HepG2 (cell line): ENCODE results near the gene PARVB. TPM values are rescaled to one million over a fixed set of nuclear protein-coding genes. Genes with fewer than 3 reads are reported as not detected.

Experiments used
- ATAC-seq: fragments of 200-7000 bp; cut with Tn5 transposase; 3 replicates; pipeline ENCODE4 v1.9.1; 2020; ENCODE audit warnings: mild to moderate bottlenecking, moderate library complexity
- BruUV-seq: library from RNA; stranded (reverse); fragments of 400-500 nt; replicated peaks from 2 replicates; lab custom pipeline; 2021; lab: Mats Ljungman, UMichigan
- CTCF ChIA-PET: fragments of 300-600 bp; formaldehyde crosslinking; extraction: SDS; loops from one replicate; lab custom pipeline; 2021; ENCODE audit warnings: low total read pairs, inconsistent platforms, low intra/inter-chr PET ratio; lab: Yijun Ruan, JAX
- POLR2A ChIA-PET: fragments of 350-600 bp; sonication (Branson Sonifier 250); formaldehyde crosslinking; loops from one replicate; lab custom pipeline; 2020; ENCODE audit warnings: antibody characterized with exemption, inconsistent platforms; lab: Yijun Ruan, JAX
- DNase-seq: peaks from one replicate; pipeline ENCODE4 v3.0.0-alpha.2; 2015; ENCODE audit warnings: low spot score
- FAIRE-seq: peaks from 3 replicates; lab custom pipeline; 2011; peaks lifted over from hg19 to GRCh38; lab: Jason Lieb, UNC
- H2AFZ ChIP-seq: one replicate; pipeline ENCODE4 v1.6.1; 2011; ENCODE audit warnings: low read length, inconsistent platforms
- H3K27ac ChIP-seq: fragments of 300-600 bp; 3 replicates; pipeline ENCODE4 v1.8.0; 2011; ENCODE audit warnings: mixed run types, mild to moderate bottlenecking, mixed read lengths, low read length, inconsistent platforms; ENCODE audit not compliant: insufficient read depth; ENCODE audit errors: extremely low read length
- H3K27me3 ChIP-seq, 2 experiments: fragments of 200-600 bp in 1 of 2; 2 replicates in 1 of 2; 3 replicates in 1 of 2; pipeline versions ENCODE4 v1.6.0 to v1.8.0; 2011; ENCODE audit warnings: low read length in 2 of 2, mild to moderate bottlenecking in 2 of 2, moderate library complexity in 2 of 2, inconsistent platforms in 1 of 2; ENCODE audit not compliant: insufficient read depth in 2 of 2, control insufficient read depth in 1 of 2
- H3K36me3 ChIP-seq, 2 experiments: fragments of 200-600 bp in 1 of 2; replicated peaks in 1 of 2; 2 replicates in 1 of 2; 3 replicates in 1 of 2; pipeline versions ENCODE4 v1.5.1 to v1.8.0; 2011; ENCODE audit warnings: low read length in 2 of 2, inconsistent platforms in 1 of 2; ENCODE audit not compliant: insufficient read depth in 2 of 2, control insufficient read depth in 1 of 2
- H3K4me1 ChIP-seq: 2 replicates; pipeline ENCODE4 v1.5.1; 2012; ENCODE audit warnings: low read length, inconsistent platforms; ENCODE audit not compliant: insufficient read depth
- H3K4me2 ChIP-seq: 2 replicates; pipeline ENCODE4 v1.6.0; 2011; ENCODE audit warnings: low read depth, low read length, inconsistent platforms
- H3K4me3 ChIP-seq, 3 experiments: fragments of 200-600 bp in 1 of 3; sonication (generic), shearing (Covaris generic) in 1 of 3; replicated peaks in 1 of 3; 2 replicates each; pipeline ENCODE4 v1.5.1; 2011 to 2016; ENCODE audit warnings: low read length in 3 of 3, inconsistent platforms in 2 of 3, low read depth in 2 of 3, mild to moderate bottlenecking in 2 of 3, control low read depth in 1 of 3, mixed read lengths in 1 of 3; ENCODE audit not compliant: insufficient read depth in 1 of 3
- H3K79me2 ChIP-seq: one replicate; pipeline ENCODE4 v1.6.1; 2011; ENCODE audit warnings: low read length, inconsistent platforms; ENCODE audit not compliant: insufficient read depth
- H3K9ac ChIP-seq: 2 replicates; pipeline ENCODE4 v1.6.0; 2011; ENCODE audit warnings: mild to moderate bottlenecking, low read depth, low read length, inconsistent platforms; ENCODE audit not compliant: insufficient read depth
- H3K9me3 ChIP-seq: 2 replicates; pipeline ENCODE4 v1.5.1; 2012; ENCODE audit warnings: mild to moderate bottlenecking, low read length
- H4K20me1 ChIP-seq: 2 replicates; pipeline ENCODE4 v1.6.0; 2011; ENCODE audit warnings: inconsistent platforms, mild to moderate bottlenecking, low read length, moderate library complexity; ENCODE audit not compliant: insufficient read depth
- GPBP1L1 ChIP-seq: sonication (generic); formaldehyde crosslinking; IDR thresholded peaks from 2 replicates; pipeline ENCODE4 v1.5.0; 2020; ENCODE audit warnings: mild to moderate bottlenecking, missing genetic modification reagents
- SMC3 ChIP-seq: IDR thresholded peaks from 2 replicates; pipeline ENCODE4 v1.6.1; 2011; ENCODE audit warnings: low read length, improper control_type of control experiment
- ZBTB38 ChIP-seq: sonication (generic); formaldehyde crosslinking; IDR thresholded peaks from 2 replicates; pipeline ENCODE4 v1.5.1; 2020; ENCODE audit warnings: mild to moderate bottlenecking, missing genetic modification reagents
- ZNF773 ChIP-seq: sonication (generic); formaldehyde crosslinking; IDR thresholded peaks from 2 replicates; pipeline ENCODE4 v1.4.0; 2020; ENCODE audit warnings: missing genetic modification reagents, borderline replicate concordance
- WGBS: methylation state at CpG from one replicate; pipeline ENCODE4 v1.1.6; 2017; ENCODE audit warnings: low lambda C conversion rate; 5-methylcytosine and 5-hydroxymethylcytosine counted together
- in situ Hi-C: cut with HindIII; loops from 2 replicates; pipeline ENCODE4 v1.10.0; 2017; ENCODE audit warnings: low pct_unique_long_range_greater_than_20kb; ENCODE audit not compliant: extremely low pct_ligation_motif_present
- intact Hi-C: fragments of 100-400 bp; cut with micrococcal nuclease; formaldehyde crosslinking; loops from one replicate; pipeline ENCODE4 v1.10.0; 2022; ENCODE audit not compliant: unreplicated experiment
- polyA plus RNA-seq, 8 experiments: library from polyadenylated mRNA; depleted of rRNA in 3 of 8; stranded (reverse) in 7 of 8; unstranded in 1 of 8; fragments of >200 nt; fragmentation: Illumina TruSeq in 4 of 8; extraction: Trizol in 4 of 8; gene quantifications; 2 replicates each; pipeline versions ENCODE4 v1.2.1 to v1.2.3, GENCODE V29; 2011 to 2016; ENCODE audit warnings: low read depth in 4 of 8, missing spikeins in 1 of 8, mixed read lengths in 1 of 8; ENCODE audit not compliant: insufficient read depth in 1 of 8
- total RNA-seq, 5 experiments: library from RNA; depleted of rRNA; stranded (reverse); fragments of >200 nt; fragmentation: Illumina TruSeq; extraction: Trizol; gene quantifications; 2 replicates each; pipeline ENCODE4 v1.2.3, GENCODE V29; 2016; ENCODE audit warnings: low read depth in 1 of 5

PARVB gene
- total and polyA plus RNA-seq, 2 of the 13 experiments (the other 11 are each of a cell fraction or from before 2014, with no cell fraction given), result 0.11 to 0.15 TPM

- no peak for TF ChIP-seq ZBTB38 (CRISPR knock-in tag)
Measured at GRCh38 chr22:44082801-44083200, 58.7 kb downstream of the PARVB start (continued).

- ChIA-PET POLR2A (no interaction called here), CTCF (no interaction called here)
- H3K4me2 ChIP-seq, result no peak overlapping the region
- H3K4me1 ChIP-seq, result no peaks in the 10 kb centered on the region
- H3K27ac ChIP-seq, result no peak overlapping the region
- WGBS, result 36% methylated on average over 10 of the region's 11 CpGs
- ATAC-seq (no peak), DNase-seq (no peak), FAIRE-seq (no peak)
- no peak overlapping the region for H3K9ac ChIP-seq
- BruUV-seq, result no TSS peak
- H3K9me3 ChIP-seq, result no peaks in the 10 kb centered on the region
- no peaks in the 10 kb centered on the region for H3K36me3 ChIP-seq
- no peaks in the 10 kb centered on the region for H3K79me2 ChIP-seq
- peaks cover 0 to 10% of the 10 kb centered on the region in 2 experiments; a peak in 1 of 5 replicates for H3K27me3 ChIP-seq
- intact Hi-C loops, result no loop called here
- in situ Hi-C loops, result no loop called here
- H3K4me3 ChIP-seq, result no peak overlapping the region
- no peak overlapping the region for H2AFZ ChIP-seq
- TF ChIP-seq GPBP1L1 (no peak), SMC3 (no peak), ZNF773 (CRISPR knock-in tag) (no peak)
- H4K20me1 ChIP-seq, result no peaks in the 10 kb centered on the region; the same call in 1 of the 2 replicates
Measured at GRCh38 chr22:44084044-44084772, 60.1 kb downstream of the PARVB start.
